NCI-H146 treated with DMSO at 0.1 percent for 48 hours (cell line): Measurements from ENCODE around the gene CDSN.
A peak's percentile ranks its signal among the peaks of the same experiment; 100 is the strongest.

ENCODE experiments used
- DNase-seq: peaks from one replicate; lab custom pipeline; 2025; ENCODE audit not compliant: unreplicated experiment; lab: John Stamatoyannopoulos, UW

CDSN gene

DNA sequence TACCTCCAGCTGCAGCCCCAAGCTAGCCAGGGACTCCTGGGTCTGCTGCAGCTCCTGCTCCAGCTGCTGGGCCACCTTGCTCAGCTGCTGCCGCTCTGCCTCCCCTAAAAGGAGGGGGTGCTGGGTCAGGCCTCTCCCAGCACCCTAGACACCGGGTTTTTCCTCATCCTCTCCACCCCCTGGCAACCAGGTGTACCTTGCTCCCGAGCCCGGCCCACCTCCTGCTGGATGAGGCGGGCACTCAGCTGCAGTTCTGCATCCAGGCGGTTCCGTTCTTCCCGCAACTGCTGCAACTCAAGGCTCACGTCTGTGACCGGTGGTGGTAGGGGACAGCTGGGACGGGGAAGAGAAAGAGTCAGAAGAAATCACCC is 24.7 kb upstream of the CDSN start:
- no peak for DNase-seq

GRCh38 chr6:31144296-31144969 is 24.2 kb upstream of the CDSN start:
- DNase-seq = no peak

DNA sequence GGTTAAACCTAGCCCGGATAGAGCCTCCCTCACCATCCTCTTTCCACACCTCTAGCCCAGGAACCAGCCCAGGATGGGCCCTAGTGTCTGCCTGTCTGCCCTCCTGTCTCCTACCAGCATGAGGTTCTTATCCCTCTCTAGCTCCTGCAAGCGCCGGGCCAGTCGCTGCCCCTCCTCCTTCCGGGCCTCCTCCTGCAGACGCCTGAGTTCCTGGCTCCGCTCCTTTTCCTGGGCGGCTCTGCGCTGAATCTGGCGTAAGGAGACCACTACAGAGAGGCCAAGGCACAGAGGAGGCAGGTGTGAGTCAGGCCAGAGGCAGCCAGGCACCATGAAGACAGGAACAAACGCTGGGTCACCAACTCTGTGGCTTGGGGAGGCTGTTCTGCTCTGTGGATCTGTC is 22.9 kb upstream of the CDSN start:
- no peak for DNase-seq

DNA sequence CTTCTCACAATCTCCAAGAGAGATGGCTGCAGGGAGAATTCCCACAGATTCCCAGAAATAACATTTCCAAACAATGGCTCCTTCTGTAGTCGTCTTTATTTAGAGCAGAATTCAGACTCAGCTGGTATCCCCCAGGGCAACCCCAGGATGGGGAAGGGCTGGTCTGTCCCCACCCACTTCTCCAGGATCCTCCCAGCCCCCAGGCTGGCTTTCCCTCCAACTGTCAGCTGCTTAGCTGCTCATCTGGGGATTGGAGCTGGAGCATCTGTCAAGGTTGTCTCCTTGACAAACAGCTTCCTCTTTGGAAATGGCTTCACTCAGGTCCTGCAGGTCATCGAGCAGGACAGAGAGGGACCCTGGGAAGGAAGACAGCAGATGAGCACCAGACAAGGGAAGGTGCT is 22.1 kb upstream of the CDSN start:
- DNase-seq = no peak

- no peak for DNase-seq
Observed at GRCh38 chr6:31140643-31141042, 20.4 kb upstream of the CDSN start.

DNA sequence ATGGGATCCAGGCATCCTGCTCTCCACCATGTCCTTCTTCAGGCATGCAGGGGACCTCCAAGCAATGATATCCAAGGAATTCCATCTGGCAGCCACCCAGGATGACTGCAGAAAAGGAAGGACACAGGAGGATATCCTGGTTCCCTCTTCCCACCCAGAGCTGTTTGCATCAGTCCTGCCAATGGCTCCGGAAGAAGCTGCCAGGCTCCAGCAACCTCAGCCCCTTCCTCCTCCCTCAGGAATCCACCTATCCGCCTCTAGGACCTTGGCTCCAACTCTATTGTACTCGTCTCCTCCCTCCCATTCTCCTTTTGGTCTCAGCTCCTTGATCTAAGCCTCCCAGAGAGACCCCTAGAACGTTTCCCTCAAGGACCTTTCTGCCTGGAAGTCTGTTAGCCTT is 19.4 kb upstream of the CDSN start:
- no peak for DNase-seq

- DNase-seq = no peak
Observed at GRCh38 chr6:31138982-31139381, 18.7 kb upstream of the CDSN start, which contains the start of gene PSORS1C2. Gene PSORS1C2 (minus strand): TSS chr6:31139066. CDS start chr6:31139026, 40 bp downstream.

- DNase-seq = no peak
Observed at GRCh38 chr6:31135710-31136109, 15.5 kb upstream of the CDSN start.

DNA sequence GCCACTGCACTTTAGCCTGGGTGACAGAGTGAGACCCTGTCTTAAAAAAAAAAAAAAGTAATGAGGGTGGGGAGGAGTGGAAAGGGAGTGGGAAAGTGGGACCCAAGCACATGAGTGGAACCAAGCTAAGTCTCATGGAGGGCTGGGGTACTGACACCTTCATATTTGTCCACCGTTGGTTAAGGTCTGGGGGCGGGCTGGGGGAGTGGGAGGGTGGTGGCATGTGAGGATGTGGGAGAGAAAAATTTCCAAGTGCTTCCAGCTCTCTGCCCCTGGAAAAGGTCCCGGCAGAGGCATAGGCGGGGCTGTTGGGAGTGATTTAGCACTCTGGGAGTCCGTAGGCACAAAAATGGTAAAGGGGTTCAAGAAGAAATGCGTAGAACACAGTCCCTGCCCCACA is 12.6 kb upstream of the CDSN start:
- no peak for DNase-seq

- no peak for DNase-seq
Observed at GRCh38 chr6:31131595-31131994, 11.3 kb upstream of the CDSN start.

GRCh38 chr6:31130751-31131150 is 10.5 kb upstream of the CDSN start:
- no peak for DNase-seq

GRCh38 chr6:31129130-31129529 is 8.9 kb upstream of the CDSN start:
- peak; percentile 37 for DNase-seq

GRCh38 chr6:31128093-31128676 is 7.9 kb upstream of the CDSN start:
- DNase-seq = peak; percentile 40

- DNase-seq = peak; percentile 8
Observed at GRCh38 chr6:31126396-31127175, 6.3 kb upstream of the CDSN start.

- no peak for DNase-seq
Observed at GRCh38 chr6:31125586-31126363, 5.5 kb upstream of the CDSN start.

- no peak for DNase-seq
Observed at GRCh38 chr6:31125162-31125561, 4.9 kb upstream of the CDSN start.

GRCh38 chr6:31122791-31123706 is 2.8 kb upstream of the CDSN start:
- no peak for DNase-seq

DNA sequence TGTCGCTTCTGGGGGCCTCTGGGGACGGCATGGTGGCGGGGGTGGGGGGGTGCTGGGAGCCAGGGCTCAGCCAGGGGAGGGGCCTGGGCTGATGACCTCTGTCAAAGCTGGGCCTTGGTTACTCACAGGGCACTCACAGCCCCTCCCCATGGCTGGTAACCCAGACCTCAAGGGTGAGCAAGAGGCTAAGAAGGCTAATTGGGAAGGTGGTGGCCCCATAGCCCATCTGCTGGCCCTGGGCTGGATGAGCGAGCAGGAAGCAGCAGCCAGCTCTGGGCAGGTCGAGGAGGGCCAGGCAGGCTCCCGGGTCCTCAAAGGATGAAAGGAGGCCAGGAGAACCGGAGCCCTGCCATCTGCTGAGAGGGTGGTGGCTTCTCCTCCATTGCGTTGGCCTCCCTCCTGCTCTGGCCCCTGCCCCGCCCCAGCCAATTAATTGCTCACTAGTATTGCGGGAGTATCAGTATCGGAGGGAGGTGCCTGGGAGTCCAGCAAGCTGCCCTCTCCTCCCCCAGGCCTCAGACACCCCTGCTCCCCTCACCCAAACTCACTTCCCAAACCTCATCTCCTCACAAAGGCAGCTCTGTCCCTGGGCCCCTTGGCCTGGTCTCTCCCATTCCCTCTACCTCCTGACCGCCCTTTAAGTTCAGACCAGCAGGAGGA is 1.0 kb upstream of the CDSN start:
- DNase-seq = no peak

DNA sequence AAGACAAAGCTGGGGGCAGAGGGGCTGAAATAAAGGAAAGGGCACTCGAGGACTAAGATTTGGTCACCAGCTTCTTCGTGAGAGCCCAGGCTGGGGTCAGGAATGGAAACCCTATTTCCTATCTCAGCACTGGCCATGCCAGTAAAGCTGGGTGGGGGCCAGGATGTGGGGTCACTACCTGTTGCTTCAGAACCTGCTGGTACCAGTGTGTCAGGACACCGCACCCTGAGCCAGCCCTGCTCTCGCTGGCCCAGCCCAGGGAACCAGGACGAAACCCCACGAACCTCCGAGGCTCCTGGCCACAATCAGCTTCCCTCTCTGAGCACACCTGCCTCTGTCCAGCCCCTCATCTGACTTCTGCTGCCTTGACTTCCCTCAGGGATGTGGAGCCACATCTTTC is 2.1 kb downstream of the CDSN start:
- DNase-seq = no peak
